Effector CD8-positive, alpha-beta T cell (primary cell): ENCODE data around the gene SDF4.

Source experiments
- DNase-seq: peaks from one replicate; lab custom pipeline; 2025; lab: John Stamatoyannopoulos, UW
- total RNA-seq, 4 experiments: gene quantifications; one replicate each; lab custom pipeline; 2026; lab: John Stamatoyannopoulos, UW

Gene SDF4
- 160 to 233 (median 169) reads per million in 4 experiments for total RNA-seq

GRCh38 chr1:1231400-1232207 lies at the start of gene SDF4:
TSS of gene SDF4 (minus strand) at chr1:1232001. CDS start at chr1:1228772, 3,229 bp downstream.
- peak; percentile 93 for DNase-seq

GRCh38 chr1:1280782-1281481 lies 49.1 kb upstream of the SDF4 start:
- DNase-seq = no peak

- DNase-seq = no peak
These were observed 47.2 kb upstream of the SDF4 start for GRCh38 chr1:1279028-1279427.

DNA sequence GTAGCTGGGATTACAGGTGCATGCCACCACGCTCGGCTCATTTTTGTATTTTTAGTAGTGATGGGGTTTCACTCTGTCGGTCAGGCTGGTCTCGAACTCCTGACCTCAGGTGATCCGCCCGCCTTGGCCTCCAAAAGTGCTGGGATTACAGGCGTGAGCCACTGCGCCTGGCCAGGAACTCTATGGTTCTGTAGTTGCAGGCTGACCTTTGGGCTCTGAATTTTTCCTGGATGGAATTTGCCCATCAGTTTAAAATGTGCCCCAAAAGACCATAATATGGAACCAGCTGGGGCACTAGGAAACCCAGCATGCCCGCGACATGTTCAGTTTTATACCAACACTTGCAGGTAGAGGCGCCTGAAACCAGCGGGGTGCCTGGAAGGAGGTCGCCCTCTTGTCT lies 46.8 kb upstream of the SDF4 start:
- no peak for DNase-seq

DNA sequence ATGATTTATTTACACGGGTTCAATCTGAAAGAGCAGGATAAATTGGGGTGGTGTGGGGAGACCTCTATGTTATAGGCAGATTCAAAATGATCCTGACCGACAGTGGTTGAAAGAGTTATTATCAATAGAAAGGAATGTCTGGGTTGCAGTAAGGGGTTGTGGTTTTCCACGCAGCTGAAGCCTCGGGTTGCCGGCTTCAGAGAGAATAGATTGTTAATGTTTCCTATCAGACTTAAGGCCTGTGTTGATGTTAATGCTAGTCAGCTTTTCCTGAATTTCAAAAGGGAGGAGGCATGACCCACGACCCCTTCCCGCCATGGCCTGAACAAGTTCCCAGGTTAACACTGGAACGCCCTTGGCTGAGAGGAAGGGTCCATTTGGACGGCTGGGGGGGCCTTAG lies 44.0 kb upstream of the SDF4 start:
- no peak for DNase-seq

- DNase-seq = no peak
These were observed 43.2 kb upstream of the SDF4 start for GRCh38 chr1:1274931-1275431.

GRCh38 chr1:1274299-1274930 lies 42.6 kb upstream of the SDF4 start:
- DNase-seq = no peak

GRCh38 chr1:1273512-1274298 lies 41.9 kb upstream of the SDF4 start, which contains the start of gene UBE2J2:
TSS of gene UBE2J2 (minus strand) at chr1:1273854. CDS start at chr1:1267992, 5,862 bp downstream.
- peak; percentile 90 for DNase-seq

DNA sequence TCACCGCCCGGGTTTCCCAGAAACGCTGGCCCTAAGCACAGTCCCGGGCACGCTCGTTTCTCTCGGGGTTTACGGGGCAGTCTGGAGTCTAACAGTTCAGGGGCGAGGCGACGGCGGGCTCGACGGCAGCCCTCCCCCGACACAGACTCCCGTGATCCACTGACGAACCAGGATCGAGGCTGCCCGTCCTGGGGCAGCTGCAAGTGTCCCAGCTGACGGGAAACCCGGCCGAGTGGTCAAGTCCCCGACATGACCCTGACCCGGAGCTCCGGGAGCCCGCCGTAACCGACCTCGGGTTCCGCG lies 41.4 kb upstream of the SDF4 start:
- no peak for DNase-seq

DNA sequence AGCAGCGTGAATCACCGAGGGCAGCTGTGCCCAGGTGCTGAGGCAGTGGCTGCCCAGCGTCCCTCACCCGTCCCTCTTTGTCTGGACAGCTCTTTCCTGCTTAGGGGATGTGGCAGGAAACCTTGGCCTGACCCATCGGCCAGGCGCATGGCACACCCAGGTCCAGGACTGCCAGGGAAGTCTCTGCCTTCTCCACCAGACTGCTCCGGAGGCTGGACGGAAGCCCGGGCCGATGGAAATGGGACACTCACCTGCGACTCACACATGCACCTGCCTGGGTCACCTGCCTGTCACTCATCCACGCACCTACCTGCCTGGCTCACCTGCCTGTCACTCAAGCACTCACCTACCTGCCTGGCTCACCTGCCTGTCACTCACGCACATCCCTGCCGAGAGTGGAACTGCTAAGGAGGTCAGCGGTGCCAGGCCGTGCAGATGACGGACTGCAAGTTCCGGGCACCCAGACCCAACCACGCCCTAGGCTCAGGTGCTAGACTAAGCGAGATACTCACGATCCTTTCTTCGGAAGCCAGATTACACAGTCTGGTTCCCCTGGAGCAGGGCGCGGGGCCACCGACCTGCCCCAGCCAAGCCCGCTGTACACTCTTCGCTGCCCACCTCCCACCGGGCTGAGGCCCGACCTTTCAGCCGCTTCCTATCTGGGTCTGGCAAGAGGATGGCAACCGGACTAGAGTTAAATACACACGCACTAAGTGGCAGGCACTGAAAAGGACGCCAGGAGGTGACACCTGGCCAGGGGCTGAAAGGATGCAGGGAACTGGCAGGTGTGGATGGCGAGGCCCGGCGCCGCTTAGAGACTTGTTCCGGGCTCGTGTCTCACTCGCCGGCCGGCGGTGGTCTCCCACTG lies 40.8 kb upstream of the SDF4 start:
- no peak for DNase-seq

- no peak for DNase-seq
These were observed 39.0 kb upstream of the SDF4 start for GRCh38 chr1:1270813-1271212.

DNA sequence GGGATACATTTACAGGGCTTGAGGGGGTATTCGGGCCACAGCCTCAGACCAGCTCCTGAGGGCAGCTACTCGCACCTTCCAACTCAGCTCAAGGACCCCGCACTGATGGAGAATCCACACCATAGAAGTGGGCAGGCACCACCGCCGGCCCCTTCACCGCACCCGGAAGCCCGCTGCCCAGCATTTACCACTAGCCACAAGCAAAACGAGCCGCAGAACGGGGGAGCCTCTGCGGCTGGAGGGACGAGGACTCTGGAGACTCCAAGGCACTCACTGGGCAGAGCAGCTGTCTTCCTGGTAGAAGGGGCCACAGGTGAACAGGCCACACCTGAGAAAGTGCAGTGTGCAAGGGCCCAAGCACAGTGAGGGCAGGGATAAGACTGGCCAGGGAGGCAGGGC lies 36.5 kb upstream of the SDF4 start:
- DNase-seq = no peak

DNA sequence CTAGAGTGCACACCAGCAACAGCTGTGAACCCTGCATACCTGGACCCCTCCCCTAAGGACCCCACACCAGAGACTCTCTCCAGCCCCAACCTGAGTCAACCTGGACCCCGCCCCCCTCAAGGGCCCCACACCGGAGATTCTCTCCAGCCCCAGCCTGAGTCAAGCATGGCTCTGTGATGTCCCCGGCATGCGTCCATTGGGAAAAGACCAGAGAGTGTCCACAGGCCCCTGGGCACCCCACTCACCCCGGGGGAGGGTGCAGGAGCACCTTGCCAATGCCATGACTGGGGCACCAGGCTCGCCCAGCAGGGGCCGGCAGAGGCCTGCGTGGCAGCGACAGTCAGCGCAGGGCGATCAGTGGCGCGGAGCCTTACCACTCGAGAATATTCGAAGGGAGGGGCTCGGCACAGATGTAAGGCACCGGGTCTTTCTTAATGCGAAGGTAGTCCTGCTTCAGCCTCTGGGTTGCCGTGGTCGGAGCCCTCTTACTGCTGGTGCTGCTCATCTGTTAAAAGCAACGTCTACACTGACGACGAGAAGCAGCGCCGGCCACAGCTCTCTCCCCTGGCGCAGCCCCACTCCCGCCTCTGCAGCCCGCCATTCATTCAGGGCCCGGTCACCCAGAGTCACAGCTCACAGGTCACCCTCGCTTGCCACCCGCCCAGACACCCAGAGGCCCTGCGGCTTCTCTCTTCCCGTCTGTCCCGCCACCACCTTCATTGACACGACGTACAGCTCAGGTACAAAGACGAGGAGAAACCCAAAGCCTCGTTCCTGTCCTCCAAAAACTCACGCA lies 35.9 kb upstream of the SDF4 start:
- no peak for DNase-seq

DNA sequence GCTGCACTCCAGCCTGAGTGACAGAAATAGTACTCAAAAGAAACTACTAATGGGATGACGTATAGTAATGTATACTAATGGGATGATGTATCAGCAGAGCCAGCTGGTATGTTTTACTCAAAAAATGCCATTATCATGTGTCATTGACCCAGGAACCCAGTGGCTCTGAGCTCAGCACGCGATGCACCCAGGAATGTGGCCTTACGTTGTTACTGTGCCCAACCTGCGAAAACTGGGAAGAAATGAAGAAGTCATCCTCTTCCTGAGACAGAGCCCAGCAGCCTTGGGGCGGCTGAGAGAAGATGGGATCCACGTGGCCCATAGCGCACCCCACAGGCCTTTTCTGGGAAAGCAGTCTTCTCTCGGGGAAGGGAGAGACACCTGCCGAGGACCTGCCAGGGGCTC lies 33.1 kb upstream of the SDF4 start:
- DNase-seq = no peak

- DNase-seq = no peak
These were observed 32.2 kb upstream of the SDF4 start for GRCh38 chr1:1264026-1264425.

DNA sequence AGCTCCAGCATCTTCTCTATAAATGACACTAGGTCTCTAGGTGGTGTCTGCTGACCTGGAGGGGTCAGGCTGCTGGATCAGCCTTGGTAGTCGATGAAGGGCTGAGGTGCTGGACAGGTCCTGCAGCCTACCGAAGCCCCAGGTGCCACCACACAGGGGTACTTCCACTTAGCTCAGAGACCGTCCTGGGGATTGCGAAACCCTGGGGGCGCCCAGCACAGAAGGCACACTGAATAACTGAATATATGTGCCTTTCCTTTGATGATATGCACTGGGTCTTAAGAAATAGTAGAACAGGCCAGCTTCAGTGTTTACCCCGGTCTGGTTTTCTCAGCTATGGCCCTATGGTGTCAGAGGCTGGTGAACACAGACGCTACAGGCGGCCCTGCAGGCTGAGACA lies 31.0 kb upstream of the SDF4 start:
- no peak for DNase-seq

DNA sequence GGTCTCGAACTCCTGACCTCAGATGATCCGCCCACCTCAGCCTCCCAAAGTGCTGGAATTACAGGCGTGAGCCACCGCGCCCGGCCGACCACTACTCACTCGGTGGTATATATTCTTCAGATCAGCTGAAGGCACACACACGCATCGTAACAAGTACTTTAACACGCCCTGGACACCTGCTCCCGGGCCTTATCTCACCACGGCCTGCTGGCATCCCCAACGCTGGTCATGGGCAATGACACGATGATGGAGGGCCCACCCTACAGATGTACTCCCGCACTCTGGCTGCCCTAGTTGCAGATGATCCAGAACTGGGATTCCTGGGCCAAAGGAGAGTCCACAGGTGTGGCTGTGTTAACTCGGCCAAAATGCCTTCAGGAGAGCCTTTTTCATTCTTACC lies 30.3 kb upstream of the SDF4 start:
- DNase-seq = no peak

- DNase-seq = no peak
These were observed 29.2 kb upstream of the SDF4 start for GRCh38 chr1:1260843-1261560.

DNA sequence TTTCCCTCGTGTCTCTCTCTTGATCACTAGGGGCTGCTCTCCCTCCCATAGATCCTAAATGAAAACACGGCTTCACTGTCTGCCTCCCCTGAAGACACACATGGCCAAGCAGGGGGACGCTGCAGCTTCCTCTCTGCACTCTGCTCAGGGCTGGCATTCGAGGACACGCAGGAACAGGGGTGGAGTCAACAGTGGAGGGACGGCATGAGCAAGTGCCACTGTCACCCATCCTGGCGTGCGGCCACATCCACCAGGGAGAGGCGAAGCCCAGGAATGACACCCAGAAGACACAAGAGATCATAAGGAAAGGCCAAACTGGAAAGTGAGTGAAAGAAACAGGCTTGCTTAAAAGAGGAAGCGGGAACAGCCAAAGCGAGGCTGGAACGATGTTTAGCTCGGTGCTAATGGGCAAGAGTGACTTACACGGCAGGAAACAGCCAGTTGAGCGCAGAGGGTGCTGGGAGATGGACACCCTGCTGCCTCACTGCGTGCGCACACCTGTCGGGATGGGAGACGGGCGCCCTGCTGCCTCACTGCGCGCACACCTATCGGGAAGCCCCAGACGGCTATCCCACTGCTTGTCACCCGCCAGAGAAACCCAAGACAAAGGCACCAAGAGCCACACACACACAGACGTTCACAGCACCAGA lies 28.3 kb upstream of the SDF4 start:
- no peak for DNase-seq
